SK-N-SH (cell line): ENCODE data around the gene SPDEF.

Source experiments
- CTCF ChIP-seq: fragments of 200-600 bp; sonication (generic); IDR thresholded peaks from 2 replicates; pipeline ENCODE4 v1.6.1; 2017; ENCODE audit warnings: antibody characterized with exemption, mild to moderate bottlenecking, moderate library complexity
- EP300 ChIP-seq, 2 experiments: IDR thresholded peaks; 2 replicates each; pipeline versions ENCODE4 v1.4.0 to v1.6.1; 2012; ENCODE audit warnings: borderline replicate concordance in 1 of 2, low read depth in 1 of 2, low read length in 1 of 2
- EZH2phosphoT487 ChIP-seq: fragments of 200-600 bp; sonication (generic); IDR thresholded peaks from 2 replicates; pipeline ENCODE4 v1.6.1; 2017; ENCODE audit warnings: low read depth, mixed run types, mild to moderate bottlenecking, antibody characterized with exemption, moderate library complexity, borderline replicate concordance
- NFIC ChIP-seq: IDR thresholded peaks from 2 replicates; pipeline ENCODE4 v1.4.0; 2012; ENCODE audit warnings: borderline replicate concordance
- RCOR1 ChIP-seq: fragments of 150-350 bp; IDR thresholded peaks from 2 replicates; pipeline ENCODE4 v1.6.1; 2017; ENCODE audit warnings: antibody characterized with exemption, low read length
- RFX5 ChIP-seq: IDR thresholded peaks from 2 replicates; pipeline ENCODE4 v1.6.1; 2012; ENCODE audit warnings: mild to moderate bottlenecking, improper control_type of control experiment, low read length
- TAF1 ChIP-seq: IDR thresholded peaks from 2 replicates; pipeline ENCODE4 v1.6.1; 2012; ENCODE audit warnings: low read depth, mild to moderate bottlenecking, low read length, moderate library complexity, borderline replicate concordance
- TEAD4 ChIP-seq: IDR thresholded peaks from 2 replicates; pipeline ENCODE4 v1.4.0; 2012; ENCODE audit warnings: mild to moderate bottlenecking, borderline replicate concordance; ENCODE audit not compliant: insufficient read depth
- USF2 ChIP-seq: fragments of 150-350 bp; IDR thresholded peaks from 2 replicates; pipeline ENCODE4 v1.6.1; 2017; ENCODE audit warnings: antibody characterized with exemption, low read length, low read depth, borderline replicate concordance

GRCh38 chr6:34508425-34508824 is 47.7 kb downstream of the SPDEF start:
- TF ChIP-seq RFX5: no peak
- TF ChIP-seq NFIC: no peak
- TF ChIP-seq CTCF: peak; percentile 20
- TF ChIP-seq USF2: no peak
- TF ChIP-seq TAF1: no peak
- TF ChIP-seq RCOR1: no peak
- TF ChIP-seq EZH2phosphoT487: no peak
- no peak for TF ChIP-seq TEAD4
- no peak for TF ChIP-seq EP300 (IDR thresholded peaks at IDR 0.05; ENCODE audit: borderline replicate concordance in 1 of 2, low read depth in 1 of 2, low read length in 1 of 2)
